Endothelial cell of hepatic sinusoid (primary cell): Measurements from ENCODE around the gene ZBTB7C.

Experiments
- in situ Hi-C: cut with HindIII; loops from 2 replicates; pipeline ENCODE4 v1.10.0; 2017; ENCODE audit warnings: low sequenced_read_pairs

Gene ZBTB7C

GRCh38 chr18:48154828-48155227 lies 254.4 kb downstream of the ZBTB7C start:
- in situ Hi-C loops: loop anchor here (5.0 kb wide), 1 partner anchor 32 kb away; no protein-coding TSS in a partner anchor

DNA sequence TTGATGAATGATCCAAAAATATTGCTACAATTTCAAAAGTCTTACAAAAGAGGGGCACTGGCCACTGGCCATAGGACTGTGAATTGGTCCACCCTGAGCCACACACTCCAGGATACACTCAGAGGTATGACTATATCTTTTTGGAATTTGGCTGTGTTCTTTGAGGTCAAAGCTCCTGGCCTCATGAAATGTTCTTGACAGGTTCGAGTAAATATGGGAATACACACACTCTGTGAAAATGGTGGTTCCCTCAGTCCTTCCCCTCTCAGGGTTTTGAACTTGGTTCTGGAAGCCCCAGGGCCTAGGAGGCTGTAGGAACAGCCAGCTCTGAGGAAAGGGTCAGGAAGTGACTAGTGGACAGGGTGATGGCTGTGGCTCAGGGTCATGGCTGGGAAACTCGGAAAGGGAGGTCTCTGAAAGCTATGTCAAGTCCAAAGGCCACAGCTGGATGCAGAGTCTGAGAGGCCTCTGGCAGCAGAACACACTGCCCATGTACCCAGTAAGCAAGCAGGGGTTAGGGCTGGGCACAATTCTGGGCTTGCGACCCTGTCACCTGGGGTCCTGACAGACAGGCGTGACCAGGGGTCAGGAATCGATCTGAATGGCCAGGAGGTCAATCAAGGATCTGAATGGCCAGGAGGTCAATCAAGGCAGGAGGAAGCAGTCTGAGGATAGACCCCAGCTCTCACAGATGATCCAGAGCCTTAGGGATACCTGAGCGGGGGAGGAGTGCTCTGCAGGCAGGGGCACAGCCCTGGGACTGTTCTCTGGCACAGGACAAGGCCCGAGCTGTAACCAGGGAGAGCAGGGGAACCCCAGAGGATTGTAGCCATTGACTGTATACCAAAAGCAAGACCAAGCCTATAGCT lies 255.3 kb downstream of the ZBTB7C start:
- in situ Hi-C loops: loop anchor here (5.0 kb wide), 1 partner anchor 33 kb away; no protein-coding TSS in a partner anchor

DNA sequence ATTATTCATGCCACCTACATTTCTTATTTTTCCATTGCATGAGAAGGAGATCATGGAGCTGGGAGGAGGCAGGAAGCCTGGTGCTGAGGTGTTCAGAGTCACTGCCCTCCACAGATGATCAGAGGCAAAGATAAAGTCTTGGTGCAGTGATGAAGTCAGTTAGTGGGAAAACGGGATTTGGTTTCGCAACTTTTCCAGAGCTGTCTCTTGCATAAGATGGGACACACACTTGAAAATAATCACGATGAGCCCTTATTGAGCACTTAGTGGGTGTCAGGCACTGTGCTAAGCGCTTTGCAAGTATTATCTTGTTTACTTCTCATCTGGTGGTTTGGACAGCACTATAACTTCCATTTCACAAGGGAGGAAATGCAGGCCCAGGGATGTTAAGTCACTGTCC lies 256.6 kb downstream of the ZBTB7C start:
- in situ Hi-C loops: loop anchor here (5.0 kb wide), 1 partner anchor 35 kb away; no protein-coding TSS in a partner anchor

- in situ Hi-C loops: loop anchor here (5.0 kb wide), 1 partner anchor 36 kb away; no protein-coding TSS in a partner anchor
Observed at GRCh38 chr18:48151421-48152065, 257.6 kb downstream of the ZBTB7C start.

GRCh38 chr18:48149020-48149685 lies 260.0 kb downstream of the ZBTB7C start:
- in situ Hi-C loops: no loop called here

DNA sequence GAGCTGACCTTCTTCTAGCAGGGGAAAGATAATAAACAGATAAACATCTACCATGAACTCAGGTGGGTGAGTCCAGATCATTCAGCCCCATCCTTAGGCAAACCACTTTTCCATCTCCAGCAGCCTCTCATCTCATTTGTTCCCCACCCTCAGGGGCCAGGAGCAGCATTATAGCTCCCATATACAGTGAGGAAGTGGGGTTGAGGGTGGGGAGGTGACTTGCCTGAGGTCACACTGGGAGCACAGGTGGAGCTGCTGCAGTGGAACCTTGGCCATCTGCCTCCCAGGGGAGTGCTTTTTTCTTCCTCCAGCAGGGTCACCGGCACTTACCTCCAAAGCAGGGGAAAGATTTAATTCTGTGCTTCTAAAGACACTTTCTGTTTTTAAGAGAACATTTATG lies 266.2 kb downstream of the ZBTB7C start:
- in situ Hi-C loops: no loop called here

GRCh38 chr18:48142353-48142752 lies 266.8 kb downstream of the ZBTB7C start:
- in situ Hi-C loops: no loop called here

DNA sequence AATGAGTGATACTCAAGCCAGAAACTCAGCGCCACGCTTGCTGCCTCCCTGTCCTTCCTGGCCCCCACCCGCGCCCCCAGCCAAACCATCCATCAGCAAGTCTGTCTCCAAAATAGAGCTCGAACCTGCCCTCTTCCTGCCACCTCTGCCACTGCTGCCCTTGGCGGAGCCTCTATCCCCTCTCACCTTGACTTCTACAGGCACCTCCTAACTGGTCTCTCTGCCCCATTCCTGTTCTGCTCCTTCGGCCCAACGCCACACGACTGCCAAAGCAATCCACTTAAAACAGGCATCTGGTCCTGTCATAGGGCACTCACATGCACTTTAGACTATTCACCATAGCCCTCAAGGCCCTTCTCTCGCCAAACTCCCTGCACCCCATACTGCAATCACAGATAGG lies 268.5 kb downstream of the ZBTB7C start:
- in situ Hi-C loops: no loop called here

GRCh38 chr18:48139431-48140347 lies 269.5 kb downstream of the ZBTB7C start:
- in situ Hi-C loops: no loop called here

DNA sequence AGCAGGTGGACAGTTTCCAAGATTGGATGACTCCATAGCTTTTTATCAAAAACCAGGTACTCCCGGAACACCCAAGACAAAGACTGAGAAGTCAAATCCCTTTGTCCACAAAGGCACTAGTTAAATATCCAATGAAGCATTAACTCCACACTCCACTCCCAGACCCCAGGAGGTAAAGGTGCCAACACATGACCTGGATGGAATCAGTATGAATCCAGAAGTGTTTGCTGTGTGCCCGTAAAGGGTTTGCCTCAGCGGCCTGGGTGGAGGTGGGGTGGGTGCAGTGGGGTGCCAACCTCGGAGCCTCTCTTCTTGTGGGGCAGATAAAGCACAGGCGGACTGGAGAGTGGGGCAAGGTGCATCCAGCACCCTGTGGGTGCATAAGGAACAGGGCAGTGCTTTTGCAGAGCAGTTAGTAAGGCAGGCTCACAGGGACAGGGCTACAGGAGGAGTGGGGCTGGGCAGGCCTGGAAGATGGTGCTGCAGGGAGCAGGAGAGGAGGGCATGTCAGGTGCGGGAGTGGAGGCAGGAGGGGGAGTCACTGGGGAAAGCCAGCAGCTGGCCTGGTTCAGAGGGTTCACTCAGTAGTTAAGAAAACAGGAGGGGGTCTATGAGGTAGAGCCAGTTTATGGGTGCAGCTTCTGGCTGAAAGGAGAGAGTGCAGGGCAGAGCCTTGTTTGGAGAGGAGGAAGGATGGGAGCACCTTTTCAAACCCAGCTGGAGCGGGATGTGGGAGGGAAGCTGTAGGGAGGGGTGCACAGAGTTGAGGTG lies 270.3 kb downstream of the ZBTB7C start:
- in situ Hi-C loops: no loop called here

DNA sequence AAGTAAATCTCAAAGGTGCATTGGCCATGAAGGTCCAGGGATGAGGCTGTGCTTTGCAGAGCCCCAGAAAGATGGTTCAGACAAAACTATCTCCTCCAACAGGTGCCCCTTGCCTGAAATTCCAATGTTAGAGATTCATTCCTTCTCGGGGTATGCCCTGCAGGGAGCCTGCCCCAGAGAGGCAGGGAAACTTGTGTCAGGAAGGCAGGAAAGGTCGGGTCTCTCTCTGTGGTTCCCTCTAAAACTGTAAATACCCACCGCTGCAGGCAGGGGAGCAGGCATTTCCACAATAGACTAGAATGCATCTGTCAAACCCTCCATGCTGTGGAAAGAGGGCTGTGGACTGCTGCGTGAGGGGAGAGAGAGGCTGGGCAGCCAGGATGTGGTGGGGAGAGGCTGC lies 271.0 kb downstream of the ZBTB7C start:
- in situ Hi-C loops: no loop called here

DNA sequence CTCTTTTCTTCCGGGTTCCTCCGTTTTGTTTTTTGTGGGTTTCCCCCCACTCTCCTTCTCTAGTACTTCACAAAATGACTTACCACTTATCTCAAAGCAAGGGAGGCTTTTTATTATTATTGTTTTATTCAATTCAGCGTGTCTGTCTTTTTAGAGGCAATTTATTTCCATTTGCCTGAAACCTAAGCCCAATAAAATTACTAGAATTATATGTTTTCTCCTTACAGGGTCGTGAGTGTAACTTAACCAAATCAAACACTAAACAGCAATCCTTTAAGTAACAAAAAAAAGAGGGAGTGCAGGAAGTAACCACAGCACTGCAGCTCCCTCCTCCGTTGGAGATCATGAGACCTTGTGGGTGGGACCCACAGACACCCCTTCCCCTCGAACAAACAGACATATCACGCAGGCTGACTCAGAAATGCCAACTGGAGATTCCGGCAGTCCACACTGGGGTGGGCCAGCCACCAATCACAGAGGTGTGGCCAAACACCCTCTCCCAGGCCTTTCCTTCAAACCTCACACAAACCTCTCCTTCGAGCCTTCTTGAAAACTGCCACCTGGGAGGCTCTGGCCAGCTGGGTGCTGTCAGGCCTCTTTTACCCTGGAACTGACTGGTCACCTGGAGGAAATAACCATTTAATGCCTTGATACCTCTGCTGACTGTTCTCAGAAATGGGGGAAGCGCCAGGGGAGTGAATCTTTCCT lies 271.7 kb downstream of the ZBTB7C start:
- in situ Hi-C loops: no loop called here

DNA sequence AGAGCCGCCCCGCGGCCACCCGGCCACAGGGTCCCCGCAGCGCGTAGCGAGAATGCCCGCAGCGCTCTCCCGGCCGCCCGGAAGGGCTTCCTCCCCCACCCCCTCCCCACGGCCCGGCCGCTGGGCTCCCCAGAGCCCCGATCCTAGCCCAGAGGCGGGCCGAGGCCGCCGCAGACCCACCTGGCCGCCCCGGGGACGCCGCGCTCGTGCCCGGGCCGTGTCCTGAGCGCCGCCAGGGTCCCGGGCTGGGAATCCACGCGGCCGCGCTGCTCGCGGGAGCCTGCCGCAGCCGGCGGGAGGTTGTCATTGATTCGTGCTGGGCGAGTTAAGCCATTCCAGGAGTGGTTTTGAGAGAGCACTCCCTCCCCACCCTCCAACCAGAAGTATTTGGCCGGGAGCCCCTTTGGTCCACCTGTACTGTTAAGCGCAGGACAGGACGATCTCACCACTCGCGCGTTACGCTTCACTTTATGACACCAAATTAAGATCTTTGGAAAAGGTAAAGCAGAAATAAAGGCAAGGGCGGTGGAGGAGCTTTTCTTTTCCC lies 272.3 kb downstream of the ZBTB7C start:
- in situ Hi-C loops: no loop called here

GRCh38 chr18:48136051-48136826 lies 272.9 kb downstream of the ZBTB7C start:
- in situ Hi-C loops: no loop called here

DNA sequence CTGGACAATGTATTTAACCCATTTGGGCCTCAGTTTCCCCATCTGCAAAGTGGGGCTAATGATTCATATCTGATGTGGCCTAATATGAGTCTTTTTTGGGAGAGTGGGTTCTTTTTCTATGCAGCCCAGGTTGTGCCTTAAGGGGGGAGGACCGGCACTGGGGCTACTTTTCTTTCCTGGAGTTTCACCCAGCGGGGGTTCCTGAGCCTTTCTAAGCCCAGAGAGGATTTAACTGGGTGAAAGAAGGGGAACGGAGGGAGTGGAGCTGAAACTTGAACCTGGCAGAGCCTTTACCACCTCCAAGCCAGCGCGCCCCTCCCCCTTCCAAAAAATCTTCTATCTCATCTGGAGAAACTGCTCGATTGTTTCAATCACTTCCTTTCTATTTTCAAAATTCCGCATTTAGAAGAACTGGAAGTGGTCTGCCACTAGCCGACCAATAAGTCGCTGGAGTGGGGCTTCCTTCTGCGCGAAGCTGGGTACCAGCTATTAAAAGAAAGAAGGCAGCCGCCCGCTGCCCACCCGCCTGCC lies 273.7 kb downstream of the ZBTB7C start:
- in situ Hi-C loops: no loop called here

DNA sequence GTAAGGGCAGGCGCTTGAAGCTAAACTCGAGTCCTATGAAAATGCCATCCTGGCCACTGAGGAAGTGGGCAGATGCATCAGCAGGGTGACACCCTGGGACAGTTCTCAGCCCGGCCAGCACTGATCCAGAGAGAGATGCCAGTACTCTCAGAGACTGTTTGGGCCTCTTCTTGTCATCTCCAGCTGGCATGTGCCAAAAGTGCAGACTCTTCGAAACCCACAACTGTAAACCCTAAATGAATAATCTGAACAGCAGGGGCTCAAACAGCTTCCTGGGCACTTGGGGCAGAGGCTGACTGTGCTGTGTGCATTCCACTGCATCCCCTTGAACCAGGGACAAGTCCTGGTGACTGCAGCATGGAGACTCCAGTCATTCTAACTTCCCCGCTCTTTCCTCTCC lies 274.6 kb downstream of the ZBTB7C start:
- in situ Hi-C loops: loop anchor here (5.0 kb wide), 2 partner anchors 68 to 72 kb away; no protein-coding TSS in a partner anchor

DNA sequence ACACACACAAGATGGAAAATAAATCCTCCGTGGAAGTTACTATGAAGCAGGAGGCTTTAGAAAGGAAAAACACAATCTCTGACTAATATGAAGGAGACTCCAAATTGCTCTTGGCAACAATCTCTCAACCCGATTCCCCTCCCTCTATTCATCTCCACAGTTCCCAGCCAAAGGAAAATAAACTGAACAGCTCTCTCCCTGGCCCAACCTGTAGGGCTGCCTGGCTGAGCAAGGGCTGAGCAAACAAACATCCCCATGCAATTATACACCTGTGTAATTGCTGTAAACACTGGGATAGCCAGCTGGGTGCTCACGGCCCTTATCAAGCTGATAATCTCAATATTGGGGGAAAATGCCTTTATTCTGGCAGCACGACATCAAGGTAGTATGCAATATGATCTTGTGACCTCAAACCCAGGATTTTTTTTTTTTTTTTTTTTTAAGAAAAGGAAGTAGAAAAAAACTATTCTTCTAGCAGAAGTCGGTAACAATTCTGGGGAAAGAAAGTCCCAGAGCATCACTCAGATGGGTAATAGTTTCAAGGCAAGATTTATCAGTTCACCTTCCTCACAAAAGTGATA lies 275.4 kb downstream of the ZBTB7C start:
- in situ Hi-C loops: loop anchor here (5.0 kb wide), 2 partner anchors 69 to 71 kb away; no protein-coding TSS in a partner anchor
